GM23338 (cell line): Measurements from ENCODE around the gene CYP19A1. TPM values are rescaled to one million over a fixed set of nuclear protein-coding genes. Genes with fewer than 3 reads are reported as not detected.

Source experiments
- ATAC-seq: fragments of 200-7000 bp; cut with Tn5 transposase; 3 replicates; pipeline ENCODE4 v1.9.1; 2020
- DNase-seq: peaks from one replicate; pipeline ENCODE4 v3.0.0-alpha.2; 2015; ENCODE audit warnings: low spot score
- H2AFZ ChIP-seq: fragments of 200-600 bp; sonication (generic); 2 replicates; pipeline ENCODE4 v1.8.0; 2016; ENCODE audit warnings: antibody characterized with exemption, mild to moderate bottlenecking, moderate library complexity
- H3F3A ChIP-seq: fragments of 200-600 bp; sonication (generic); replicated peaks from 2 replicates; pipeline ENCODE4 v1.8.0; 2017; ENCODE audit warnings: antibody characterized with exemption, mixed run types, low read depth
- H3K27ac ChIP-seq: fragments of 200-600 bp; sonication (generic); 2 replicates; pipeline ENCODE4 v1.6.1; 2016; ENCODE audit warnings: low read depth
- H3K27me3 ChIP-seq: fragments of 200-600 bp; sonication (generic); 2 replicates; pipeline ENCODE4 v1.8.0; 2016; ENCODE audit warnings: mild to moderate bottlenecking, mixed run types, moderate library complexity; ENCODE audit not compliant: insufficient read depth
- H3K36me3 ChIP-seq: fragments of 200-600 bp; sonication (generic); 2 replicates; pipeline ENCODE4 v1.8.0; 2016; ENCODE audit warnings: mild to moderate bottlenecking; ENCODE audit not compliant: insufficient read depth
- H3K4me1 ChIP-seq: fragments of 200-600 bp; sonication (generic); 2 replicates; pipeline ENCODE4 v1.8.0; 2016; ENCODE audit warnings: mild to moderate bottlenecking, moderate library complexity; ENCODE audit not compliant: insufficient read depth
- H3K4me2 ChIP-seq: fragments of 200-600 bp; sonication (generic); 2 replicates; pipeline ENCODE4 v1.7.1; 2017; ENCODE audit warnings: mixed run types
- H3K4me3 ChIP-seq: fragments of 200-600 bp; sonication (generic); 2 replicates; pipeline ENCODE4 v1.6.1; 2016; ENCODE audit warnings: mixed run types
- H3K79me2 ChIP-seq: fragments of 200-600 bp; sonication (generic); replicated peaks from 2 replicates; pipeline ENCODE4 v1.8.0; 2017; ENCODE audit warnings: mild to moderate bottlenecking; ENCODE audit not compliant: insufficient read depth
- H3K9me2 ChIP-seq: fragments of 200-600 bp; sonication (generic); 2 replicates; pipeline ENCODE4 v1.8.0; 2017; ENCODE audit not compliant: insufficient read depth
- H4K20me1 ChIP-seq: fragments of 200-600 bp; sonication (generic); replicated peaks from 2 replicates; pipeline ENCODE4 v1.8.0; 2017; ENCODE audit warnings: mild to moderate bottlenecking; ENCODE audit not compliant: insufficient read depth
- H3K27ac Mint-ChIP-seq: 2 replicates; pipeline ENCODE4 v1.8.0; 2020; ENCODE audit warnings: inconsistent platforms, mild to moderate bottlenecking, moderate library complexity, mixed read lengths
- H3K27me3 Mint-ChIP-seq: 3 replicates; pipeline ENCODE4 v1.8.0; 2022; ENCODE audit warnings: low read depth, mild to moderate bottlenecking, moderate library complexity, mixed read lengths, inconsistent platforms; ENCODE audit not compliant: insufficient read depth, poor library complexity
- H3K36me3 Mint-ChIP-seq: 3 replicates; pipeline ENCODE4 v1.8.0; 2021; ENCODE audit warnings: low read depth, mild to moderate bottlenecking, inconsistent platforms, moderate library complexity, mixed read lengths
- H3K4me1 Mint-ChIP-seq: 3 replicates; pipeline ENCODE4 v1.8.0; 2020; ENCODE audit warnings: mild to moderate bottlenecking, inconsistent platforms, mixed read lengths
- H3K4me3 Mint-ChIP-seq: 3 replicates; pipeline ENCODE4 v1.8.0; 2021; ENCODE audit warnings: moderate library complexity, mild to moderate bottlenecking, inconsistent platforms, mixed read lengths
- H3K9me3 Mint-ChIP-seq: 3 replicates; pipeline ENCODE4 v1.8.0; 2020; ENCODE audit warnings: moderate library complexity, mild to moderate bottlenecking, inconsistent platforms, mixed read lengths
- CREB1 ChIP-seq: fragments of 250-450 bp; sonication (Bioruptor Pico); IDR thresholded peaks from 2 replicates; pipeline ENCODE4 v1.5.0; 2020; ENCODE audit warnings: low read depth, mild to moderate bottlenecking, moderate library complexity
- EZH2 ChIP-seq: fragments of 200-600 bp; sonication (generic); IDR thresholded peaks from one replicate; pipeline ENCODE4 v1.8.0; 2017; ENCODE audit warnings: antibody characterized with exemption, mild to moderate bottlenecking, low read depth; ENCODE audit not compliant: unreplicated experiment
- EZH2phosphoT487 ChIP-seq: fragments of 200-600 bp; sonication (generic); IDR thresholded peaks from one replicate; pipeline ENCODE4 v1.8.1; 2018; ENCODE audit warnings: antibody characterized with exemption; ENCODE audit not compliant: unreplicated experiment
- JUNB ChIP-seq: IDR thresholded peaks from one replicate; pipeline ENCODE4 v1.6.1; 2016; ENCODE audit warnings: antibody characterized with exemption; ENCODE audit not compliant: unreplicated experiment
- NANOG ChIP-seq: IDR thresholded peaks from 2 replicates; pipeline ENCODE4 v1.6.1; 2016; ENCODE audit warnings: antibody characterized with exemption, borderline replicate concordance
- POLR2AphosphoS5 ChIP-seq: IDR thresholded peaks from 2 replicates; pipeline ENCODE4 v1.6.1; 2016; ENCODE audit warnings: antibody characterized with exemption, low read depth
- STAT1 ChIP-seq: IDR thresholded peaks from one replicate; pipeline ENCODE4 v1.6.1; 2016; ENCODE audit warnings: antibody characterized with exemption; ENCODE audit not compliant: unreplicated experiment
- ZNF114 ChIP-seq: fragments of 250-450 bp; sonication (Bioruptor Pico); IDR thresholded peaks from 2 replicates; pipeline ENCODE4 v1.5.0; 2020; ENCODE audit warnings: mild to moderate bottlenecking, moderate library complexity
- ZNF331 ChIP-seq: fragments of 250-450 bp; sonication (Bioruptor Pico); IDR thresholded peaks from 2 replicates; pipeline ENCODE4 v1.5.0; 2020; ENCODE audit warnings: low read depth, mild to moderate bottlenecking, moderate library complexity
- polyA plus RNA-seq: library from polyadenylated mRNA; unstranded; fragments of >200 nt; fragmentation: Nextera tagmentation; extraction: Ambion mirVana; gene quantifications from 2 replicates; pipeline ENCODE4 v1.2.1, GENCODE V29; 2016
- total RNA-seq: library from RNA; depleted of rRNA; stranded (reverse); fragments of >200 nt; shearing (Covaris generic); gene quantifications from 2 replicates; pipeline ENCODE4 v1.2.3, GENCODE V29; 2014
- TF ChIP-seq, protein P1 (sequence below): IDR thresholded peaks from 2 replicates; pipeline ENCODE4 v1.6.1; 2016; ENCODE audit warnings: antibody characterized with exemption
- TF ChIP-seq, protein P2 (sequence below): fragments of 250-450 bp; sonication (Bioruptor Pico); IDR thresholded peaks from 2 replicates; pipeline ENCODE4 v1.5.0; 2020; ENCODE audit warnings: mild to moderate bottlenecking, moderate library complexity
- TF ChIP-seq, protein P3 (sequence below): IDR thresholded peaks from one replicate; pipeline ENCODE4 v1.6.1; 2018; ENCODE audit warnings: antibody characterized with exemption; ENCODE audit not compliant: unreplicated experiment

The CYP19A1 gene
- total and polyA plus RNA-seq, 2 experiments from 2014 or later = 0.42 TPM; not detected in 1

DNA sequence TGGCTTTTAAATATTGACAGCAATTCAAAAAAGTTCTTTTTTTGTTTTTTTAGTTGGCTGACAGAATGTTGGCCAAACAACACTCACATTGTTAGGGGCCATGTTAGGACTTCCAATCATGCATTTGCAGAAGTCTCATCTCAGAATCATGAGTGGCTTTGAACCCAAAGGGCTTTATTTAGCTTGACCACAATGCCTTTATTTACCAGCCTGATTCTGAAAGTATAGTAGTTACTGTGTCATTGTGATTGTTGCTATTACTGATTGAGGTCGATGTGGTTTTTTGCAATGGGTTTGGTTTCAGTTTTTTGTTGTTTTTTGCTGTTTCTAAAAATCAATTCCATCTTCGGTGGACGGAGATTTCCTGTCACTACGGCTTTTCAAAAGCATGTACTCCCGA, 10.3 kb upstream of the CYP19A1 start:
- TF ChIP-seq POLR2AphosphoS5 = no peak
- TF ChIP-seq EZH2phosphoT487 = no peak
- TF ChIP-seq EZH2 = no peak
- peaks cover 8% of the 10 kb centered on the region for H3K27me3 ChIP-seq
- no peaks in the 10 kb centered on the region for H4K20me1 ChIP-seq
- no peak for ATAC-seq
- H3K36me3 ChIP-seq = no peaks in the 10 kb centered on the region
- no peaks in the 10 kb centered on the region for H3F3A ChIP-seq
- H3K79me2 ChIP-seq = no peaks in the 10 kb centered on the region
- H3K4me2 ChIP-seq = no peak overlapping the region
- H3K9me2 ChIP-seq = no peaks in the 10 kb centered on the region; the same call in 1 of the 2 replicates
- Mint-ChIP-seq H3K36me3 (no peaks in the 10 kb centered on the region), H3K9me3 (no peaks in the 10 kb centered on the region), H3K27me3 (peaks cover 1% of the 10 kb centered on the region), H3K4me3 (no peak overlapping the region), H3K4me1 (peaks cover 3% of the 10 kb centered on the region; the same call in 1 of the 3 replicates), H3K27ac (no peak overlapping the region)
- no peak overlapping the region for H3K27ac ChIP-seq
- H2AFZ ChIP-seq = no peak overlapping the region
- no peaks in the 10 kb centered on the region; the same call in 1 of the 2 replicates for H3K4me1 ChIP-seq
- no peak for DNase-seq
- no peak overlapping the region for H3K4me3 ChIP-seq

DNA sequence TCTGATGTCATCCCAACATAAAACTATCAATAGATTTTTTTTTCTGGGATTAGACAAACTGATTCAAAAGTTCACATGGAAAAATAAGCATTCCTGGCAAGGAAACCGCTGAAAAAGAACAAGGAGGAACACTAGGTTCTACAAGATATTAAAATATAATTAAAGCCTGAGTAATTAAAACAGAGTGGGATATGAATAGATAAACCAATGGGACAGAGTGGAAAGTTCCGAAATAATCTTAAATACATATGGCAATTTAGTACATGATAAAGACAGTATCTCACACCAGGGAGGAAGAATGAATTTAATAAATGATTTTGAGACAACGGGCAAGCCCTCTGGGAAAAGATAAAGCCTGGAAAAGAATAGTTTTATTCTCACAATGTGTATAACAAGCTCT, 7.7 kb upstream of the CYP19A1 start:
- peaks cover 22% of the 10 kb centered on the region for H3K27me3 Mint-ChIP-seq
- Histone ChIP-seq H3K9me2 (no peaks in the 10 kb centered on the region), H3K79me2 (no peaks in the 10 kb centered on the region), H3K4me1 (peaks cover 3% of the 10 kb centered on the region; the same call in 1 of the 2 replicates), H3F3A (no peaks in the 10 kb centered on the region), H3K4me2 (no peak overlapping the region), H3K27ac (no peak overlapping the region), H2AFZ (no peak overlapping the region), H4K20me1 (0 out of 2 replicates have a peak, but pooled peaks cover 6% of the 10 kb centered on the region), H3K27me3 (peaks cover 33% of the 10 kb centered on the region), H3K4me3 (no peak overlapping the region), H3K36me3 (no peaks in the 10 kb centered on the region)
- DNase-seq = no peak
- H3K36me3 Mint-ChIP-seq = no peaks in the 10 kb centered on the region
- H3K4me1 Mint-ChIP-seq = no peaks in the 10 kb centered on the region; the same call in 2 of the 3 replicates
- no peak overlapping the region for H3K27ac Mint-ChIP-seq
- H3K9me3 Mint-ChIP-seq = no peaks in the 10 kb centered on the region
- ATAC-seq = no peak
- H3K4me3 Mint-ChIP-seq = no peak overlapping the region
- TF ChIP-seq NANOG (no peak), CREB1 (CRISPR knock-in tag) (no peak), EZH2phosphoT487 (no peak), EZH2 (no peak), ZNF331 (CRISPR knock-in tag) (no peak), ZNF114 (CRISPR knock-in tag) (no peak), STAT1 (no peak), JUNB (no peak), POLR2AphosphoS5 (no peak)
- TF ChIP-seq, protein P1, sequence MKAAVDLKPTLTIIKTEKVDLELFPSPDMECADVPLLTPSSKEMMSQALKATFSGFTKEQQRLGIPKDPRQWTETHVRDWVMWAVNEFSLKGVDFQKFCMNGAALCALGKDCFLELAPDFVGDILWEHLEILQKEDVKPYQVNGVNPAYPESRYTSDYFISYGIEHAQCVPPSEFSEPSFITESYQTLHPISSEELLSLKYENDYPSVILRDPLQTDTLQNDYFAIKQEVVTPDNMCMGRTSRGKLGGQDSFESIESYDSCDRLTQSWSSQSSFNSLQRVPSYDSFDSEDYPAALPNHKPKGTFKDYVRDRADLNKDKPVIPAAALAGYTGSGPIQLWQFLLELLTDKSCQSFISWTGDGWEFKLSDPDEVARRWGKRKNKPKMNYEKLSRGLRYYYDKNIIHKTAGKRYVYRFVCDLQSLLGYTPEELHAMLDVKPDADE = no peak
- TF ChIP-seq, protein P2, sequence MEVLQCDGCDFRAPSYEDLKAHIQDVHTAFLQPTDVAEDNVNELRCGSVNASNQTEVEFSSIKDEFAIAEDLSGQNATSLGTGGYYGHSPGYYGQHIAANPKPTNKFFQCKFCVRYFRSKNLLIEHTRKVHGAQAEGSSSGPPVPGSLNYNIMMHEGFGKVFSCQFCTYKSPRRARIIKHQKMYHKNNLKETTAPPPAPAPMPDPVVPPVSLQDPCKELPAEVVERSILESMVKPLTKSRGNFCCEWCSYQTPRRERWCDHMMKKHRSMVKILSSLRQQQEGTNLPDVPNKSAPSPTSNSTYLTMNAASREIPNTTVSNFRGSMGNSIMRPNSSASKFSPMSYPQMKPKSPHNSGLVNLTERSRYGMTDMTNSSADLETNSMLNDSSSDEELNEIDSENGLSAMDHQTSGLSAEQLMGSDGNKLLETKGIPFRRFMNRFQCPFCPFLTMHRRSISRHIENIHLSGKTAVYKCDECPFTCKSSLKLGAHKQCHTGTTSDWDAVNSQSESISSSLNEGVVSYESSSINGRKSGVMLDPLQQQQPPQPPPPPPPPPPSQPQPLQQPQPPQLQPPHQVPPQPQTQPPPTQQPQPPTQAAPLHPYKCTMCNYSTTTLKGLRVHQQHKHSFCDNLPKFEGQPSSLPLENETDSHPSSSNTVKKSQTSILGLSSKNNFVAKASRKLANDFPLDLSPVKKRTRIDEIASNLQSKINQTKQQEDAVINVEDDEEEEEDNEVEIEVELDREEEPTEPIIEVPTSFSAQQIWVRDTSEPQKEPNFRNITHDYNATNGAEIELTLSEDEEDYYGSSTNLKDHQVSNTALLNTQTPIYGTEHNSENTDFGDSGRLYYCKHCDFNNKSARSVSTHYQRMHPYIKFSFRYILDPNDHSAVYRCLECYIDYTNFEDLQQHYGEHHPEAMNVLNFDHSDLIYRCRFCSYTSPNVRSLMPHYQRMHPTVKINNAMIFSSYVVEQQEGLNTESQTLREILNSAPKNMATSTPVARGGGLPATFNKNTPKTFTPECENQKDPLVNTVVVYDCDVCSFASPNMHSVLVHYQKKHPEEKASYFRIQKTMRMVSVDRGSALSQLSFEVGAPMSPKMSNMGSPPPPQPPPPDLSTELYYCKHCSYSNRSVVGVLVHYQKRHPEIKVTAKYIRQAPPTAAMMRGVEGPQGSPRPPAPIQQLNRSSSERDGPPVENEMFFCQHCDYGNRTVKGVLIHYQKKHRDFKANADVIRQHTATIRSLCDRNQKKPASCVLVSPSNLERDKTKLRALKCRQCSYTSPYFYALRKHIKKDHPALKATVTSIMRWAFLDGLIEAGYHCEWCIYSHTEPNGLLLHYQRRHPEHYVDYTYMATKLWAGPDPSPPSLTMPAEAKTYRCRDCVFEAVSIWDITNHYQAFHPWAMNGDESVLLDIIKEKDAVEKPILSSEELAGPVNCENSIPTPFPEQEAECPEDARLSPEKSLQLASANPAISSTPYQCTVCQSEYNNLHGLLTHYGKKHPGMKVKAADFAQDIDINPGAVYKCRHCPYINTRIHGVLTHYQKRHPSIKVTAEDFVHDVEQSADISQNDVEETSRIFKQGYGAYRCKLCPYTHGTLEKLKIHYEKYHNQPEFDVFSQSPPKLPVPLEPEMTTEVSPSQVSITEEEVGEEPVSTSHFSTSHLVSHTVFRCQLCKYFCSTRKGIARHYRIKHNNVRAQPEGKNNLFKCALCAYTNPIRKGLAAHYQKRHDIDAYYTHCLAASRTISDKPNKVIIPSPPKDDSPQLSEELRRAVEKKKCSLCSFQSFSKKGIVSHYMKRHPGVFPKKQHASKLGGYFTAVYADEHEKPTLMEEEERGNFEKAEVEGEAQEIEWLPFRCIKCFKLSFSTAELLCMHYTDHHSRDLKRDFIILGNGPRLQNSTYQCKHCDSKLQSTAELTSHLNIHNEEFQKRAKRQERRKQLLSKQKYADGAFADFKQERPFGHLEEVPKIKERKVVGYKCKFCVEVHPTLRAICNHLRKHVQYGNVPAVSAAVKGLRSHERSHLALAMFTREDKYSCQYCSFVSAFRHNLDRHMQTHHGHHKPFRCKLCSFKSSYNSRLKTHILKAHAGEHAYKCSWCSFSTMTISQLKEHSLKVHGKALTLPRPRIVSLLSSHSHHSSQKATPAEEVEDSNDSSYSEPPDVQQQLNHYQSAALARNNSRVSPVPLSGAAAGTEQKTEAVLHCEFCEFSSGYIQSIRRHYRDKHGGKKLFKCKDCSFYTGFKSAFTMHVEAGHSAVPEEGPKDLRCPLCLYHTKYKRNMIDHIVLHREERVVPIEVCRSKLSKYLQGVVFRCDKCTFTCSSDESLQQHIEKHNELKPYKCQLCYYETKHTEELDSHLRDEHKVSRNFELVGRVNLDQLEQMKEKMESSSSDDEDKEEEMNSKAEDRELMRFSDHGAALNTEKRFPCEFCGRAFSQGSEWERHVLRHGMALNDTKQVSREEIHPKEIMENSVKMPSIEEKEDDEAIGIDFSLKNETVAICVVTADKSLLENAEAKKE (CRISPR knock-in tag) = no peak
- TF ChIP-seq, protein P3, sequence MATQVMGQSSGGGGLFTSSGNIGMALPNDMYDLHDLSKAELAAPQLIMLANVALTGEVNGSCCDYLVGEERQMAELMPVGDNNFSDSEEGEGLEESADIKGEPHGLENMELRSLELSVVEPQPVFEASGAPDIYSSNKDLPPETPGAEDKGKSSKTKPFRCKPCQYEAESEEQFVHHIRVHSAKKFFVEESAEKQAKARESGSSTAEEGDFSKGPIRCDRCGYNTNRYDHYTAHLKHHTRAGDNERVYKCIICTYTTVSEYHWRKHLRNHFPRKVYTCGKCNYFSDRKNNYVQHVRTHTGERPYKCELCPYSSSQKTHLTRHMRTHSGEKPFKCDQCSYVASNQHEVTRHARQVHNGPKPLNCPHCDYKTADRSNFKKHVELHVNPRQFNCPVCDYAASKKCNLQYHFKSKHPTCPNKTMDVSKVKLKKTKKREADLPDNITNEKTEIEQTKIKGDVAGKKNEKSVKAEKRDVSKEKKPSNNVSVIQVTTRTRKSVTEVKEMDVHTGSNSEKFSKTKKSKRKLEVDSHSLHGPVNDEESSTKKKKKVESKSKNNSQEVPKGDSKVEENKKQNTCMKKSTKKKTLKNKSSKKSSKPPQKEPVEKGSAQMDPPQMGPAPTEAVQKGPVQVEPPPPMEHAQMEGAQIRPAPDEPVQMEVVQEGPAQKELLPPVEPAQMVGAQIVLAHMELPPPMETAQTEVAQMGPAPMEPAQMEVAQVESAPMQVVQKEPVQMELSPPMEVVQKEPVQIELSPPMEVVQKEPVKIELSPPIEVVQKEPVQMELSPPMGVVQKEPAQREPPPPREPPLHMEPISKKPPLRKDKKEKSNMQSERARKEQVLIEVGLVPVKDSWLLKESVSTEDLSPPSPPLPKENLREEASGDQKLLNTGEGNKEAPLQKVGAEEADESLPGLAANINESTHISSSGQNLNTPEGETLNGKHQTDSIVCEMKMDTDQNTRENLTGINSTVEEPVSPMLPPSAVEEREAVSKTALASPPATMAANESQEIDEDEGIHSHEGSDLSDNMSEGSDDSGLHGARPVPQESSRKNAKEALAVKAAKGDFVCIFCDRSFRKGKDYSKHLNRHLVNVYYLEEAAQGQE = no peak
